Dermis microvascular lymphatic vessel endothelial cell (primary cell): ENCODE measurements around the gene ABL2. TPM values are rescaled to one million over a fixed set of nuclear protein-coding genes. Genes with fewer than 3 reads are reported as not detected.
A peak's percentile ranks its signal among the peaks of the same experiment; 100 is the strongest.
"Not testable (repeated sequence)": the region's sequence is repeated elsewhere in the genome, so short reads cannot be mapped to it uniquely, and the experiment has no call there.

Experiments used
- DNase-seq, 2 donors: peaks; one replicate each; pipeline versions ENCODE4 v3.0.0 to v3.0.0-alpha.2; 2010; ENCODE audit warnings: low read depth in 2 of 2
- total RNA-seq: library from RNA; depleted of rRNA; stranded (reverse); fragments of >200 nt; gene quantifications from 2 replicates; pipeline ENCODE4 v1.2.1, GENCODE V29; 2014

Gene ABL2
- total RNA-seq, 1 donor from 2014 or later: 67.4 TPM

GRCh38 chr1:179170468-179170770 lies 59.1 kb downstream of the ABL2 start:
- DNase-seq: not testable (repeated sequence)

DNA sequence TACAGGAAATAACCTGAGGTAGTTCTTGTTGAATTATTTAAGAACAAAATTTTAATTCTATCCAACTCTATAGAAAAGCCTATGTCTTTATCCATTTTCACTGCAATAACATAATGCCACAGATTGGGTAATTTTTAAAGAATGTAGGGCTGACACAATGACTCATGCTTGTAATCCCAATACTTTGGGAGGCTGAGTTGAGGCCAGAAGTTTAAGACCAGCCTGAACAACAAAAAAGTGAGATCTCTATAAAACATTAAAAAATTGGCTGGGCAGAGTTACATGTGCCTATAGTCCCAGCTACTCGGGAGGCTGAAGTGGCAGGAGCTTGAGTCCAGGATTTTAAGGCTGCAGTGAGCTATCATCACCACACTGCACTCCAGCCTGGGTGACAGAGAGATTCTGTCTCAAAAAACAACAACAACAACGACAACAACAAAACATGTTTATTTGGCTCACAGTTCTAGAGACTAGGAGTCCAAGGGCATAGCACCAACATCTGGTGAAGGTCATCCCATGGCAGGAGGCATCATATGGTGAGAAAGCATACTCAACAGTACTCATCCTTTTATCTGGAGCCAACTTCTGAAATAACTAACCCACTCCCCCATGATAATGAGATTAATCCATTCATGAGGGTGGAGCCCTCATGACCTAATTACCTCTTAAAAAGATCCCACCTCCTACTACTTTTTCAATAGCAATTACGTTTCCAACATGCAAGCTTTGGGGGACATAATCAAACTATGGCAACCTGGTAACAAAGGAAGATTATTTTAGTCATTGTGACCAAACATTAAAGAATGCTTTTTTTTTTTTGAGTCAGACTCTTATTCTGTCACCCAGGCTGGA lies 59.6 kb downstream of the ABL2 start:
- DNase-seq: no peak

DNA sequence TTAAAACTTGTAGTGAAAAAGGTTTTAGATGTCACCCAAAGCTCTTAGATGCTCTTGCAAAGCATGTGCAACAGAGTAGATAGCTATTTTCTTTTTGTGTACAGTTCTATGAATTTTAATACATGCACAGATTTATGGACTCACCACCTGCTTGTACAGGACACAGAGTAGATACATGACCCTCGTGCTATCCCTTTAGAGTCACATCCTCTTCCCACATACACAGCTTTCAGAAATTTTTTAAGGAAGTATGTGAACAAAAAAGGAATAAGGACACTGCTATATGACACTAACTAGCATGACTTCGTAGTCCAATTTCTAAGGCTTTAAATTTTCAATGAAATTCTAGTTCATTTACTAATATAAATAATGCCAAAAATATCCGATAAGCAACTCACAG lies 60.9 kb downstream of the ABL2 start:
- no peak for DNase-seq

- no peak for DNase-seq
These were observed 61.5 kb downstream of the ABL2 start for GRCh38 chr1:179167955-179168354.

- no peak for DNase-seq
These were observed 62.1 kb downstream of the ABL2 start for GRCh38 chr1:179167418-179167777.

- no peak for DNase-seq
These were observed 62.6 kb downstream of the ABL2 start for GRCh38 chr1:179166663-179167417.

- peak in 1 of 2 donors; percentile 30 for DNase-seq
These were observed 65.0 kb downstream of the ABL2 start for GRCh38 chr1:179164494-179164893.

DNA sequence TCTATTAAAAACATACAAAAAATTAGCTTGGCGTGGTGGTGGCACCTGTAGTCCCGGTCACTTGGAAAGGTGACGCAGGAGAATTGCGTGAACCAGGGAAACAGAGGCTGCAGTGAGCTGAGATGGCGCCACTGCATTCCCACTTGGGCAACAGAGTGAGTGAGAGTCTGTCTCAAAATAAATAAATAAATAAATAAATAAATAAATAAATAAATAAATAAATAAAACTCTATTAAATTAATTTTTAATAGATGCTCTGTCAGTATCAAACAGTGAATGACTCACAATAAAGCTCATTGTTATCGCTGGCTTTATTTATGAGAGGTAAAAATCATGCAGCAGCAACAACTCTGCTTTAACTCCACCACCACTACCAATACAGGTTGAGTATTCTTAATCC lies 72.8 kb downstream of the ABL2 start:
- DNase-seq: no peak

DNA sequence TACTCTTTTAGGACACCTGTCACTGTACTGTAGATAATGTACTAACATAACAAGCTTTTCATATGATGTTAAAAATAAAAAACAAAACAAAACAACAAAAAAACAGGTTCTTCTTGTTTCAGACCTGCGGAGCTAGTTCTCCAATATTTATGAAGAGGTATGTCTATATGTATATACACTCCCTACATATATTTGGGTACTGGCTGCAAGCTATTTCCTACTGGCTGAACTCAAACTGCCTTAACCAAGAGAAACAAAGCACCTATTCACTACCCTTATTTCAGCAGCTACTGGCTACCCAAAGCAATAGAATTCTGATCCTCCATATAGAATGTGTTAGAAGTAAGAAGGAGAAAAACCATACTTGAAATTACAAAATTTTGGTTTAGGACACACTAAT lies 73.5 kb downstream of the ABL2 start:
- no peak for DNase-seq

GRCh38 chr1:179155615-179156014 lies 73.9 kb downstream of the ABL2 start:
- DNase-seq: no peak

DNA sequence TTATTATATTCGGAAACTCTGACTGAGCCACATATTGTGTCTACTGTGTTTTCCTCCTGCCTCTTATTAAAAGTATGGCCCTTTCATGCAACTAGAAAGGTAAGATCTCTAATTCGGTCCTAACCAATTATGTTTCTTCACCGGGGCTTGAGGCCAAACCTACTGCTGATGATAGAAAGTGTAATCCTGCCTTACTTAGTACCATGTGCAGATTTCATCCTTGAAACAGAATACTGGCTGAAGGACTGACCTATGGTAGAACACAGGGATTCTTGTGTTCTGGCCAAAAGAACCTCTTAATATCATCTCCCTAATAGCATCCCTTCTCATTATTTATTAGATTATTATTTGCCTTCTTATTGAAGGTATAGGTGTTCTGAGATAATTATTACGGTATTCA lies 75.0 kb downstream of the ABL2 start:
- DNase-seq: no peak

- DNase-seq: peak in 1 of 2 donors; percentile 34
These were observed 76.3 kb downstream of the ABL2 start for GRCh38 chr1:179153217-179153616.

GRCh38 chr1:179151908-179152682 lies 77.4 kb downstream of the ABL2 start:
- no peak for DNase-seq

DNA sequence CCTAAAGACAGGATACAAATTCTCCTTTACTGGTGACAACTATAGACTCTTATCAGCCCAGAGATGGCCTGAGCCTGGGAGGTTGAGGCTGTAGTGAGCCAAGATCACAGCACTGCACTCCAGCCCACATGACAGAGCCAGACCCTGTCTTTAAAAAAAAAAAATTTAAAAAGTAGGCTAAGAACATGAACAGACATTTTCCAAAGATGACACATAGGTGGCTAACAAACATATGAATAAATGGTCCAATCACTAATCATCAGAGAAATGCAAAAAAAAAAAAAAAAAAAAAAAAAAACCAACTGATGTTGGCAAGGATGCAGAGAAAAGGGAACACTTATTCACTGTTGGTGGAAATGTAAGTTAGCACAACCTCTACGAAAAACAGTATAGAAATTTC lies 82.6 kb downstream of the ABL2 start:
- DNase-seq: no peak

- DNase-seq: peak in 1 of 2 donors; percentile 52
These were observed 83.0 kb downstream of the ABL2 start for GRCh38 chr1:179146476-179146875.

DNA sequence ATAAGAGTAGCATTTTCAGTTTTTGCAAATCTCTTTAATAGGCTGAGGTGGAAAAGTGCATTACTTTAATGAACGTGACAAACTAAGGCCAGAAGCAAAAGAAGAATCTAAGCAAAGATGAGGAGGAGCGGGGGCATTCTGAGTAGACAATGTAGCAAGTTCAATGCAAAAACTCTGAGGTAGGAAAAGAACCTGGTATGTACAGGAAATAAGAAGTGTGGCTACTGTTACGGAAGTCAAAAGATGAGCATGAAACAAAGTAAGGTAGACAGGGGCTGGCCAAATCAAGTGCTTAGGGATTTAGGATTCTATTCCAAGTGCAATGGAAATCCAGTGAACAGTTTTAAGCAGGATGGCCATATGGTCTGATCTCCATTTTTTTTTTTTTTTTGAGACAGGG lies 84.0 kb downstream of the ABL2 start:
- no peak for DNase-seq

DNA sequence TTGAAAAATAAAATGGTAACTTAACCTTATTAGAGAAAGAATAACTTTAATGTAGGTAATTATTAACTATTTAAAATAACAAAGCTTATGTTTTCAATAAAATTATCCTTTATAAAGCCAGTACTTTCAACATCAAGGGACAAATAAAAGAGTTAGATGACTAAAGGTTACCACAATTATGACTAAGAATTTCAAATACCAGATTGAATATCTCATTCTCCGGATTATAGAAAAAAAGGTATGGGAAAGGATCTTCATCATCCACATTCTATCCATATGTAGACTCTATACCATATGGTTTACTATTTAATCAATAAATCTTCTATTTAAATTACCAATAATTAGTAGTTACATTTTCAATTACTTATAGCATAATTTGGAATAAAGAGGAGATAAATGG lies 84.9 kb downstream of the ABL2 start:
- no peak for DNase-seq

GRCh38 chr1:179143322-179143721 lies 86.2 kb downstream of the ABL2 start:
- peak in 1 of 2 donors; percentile 63 for DNase-seq

DNA sequence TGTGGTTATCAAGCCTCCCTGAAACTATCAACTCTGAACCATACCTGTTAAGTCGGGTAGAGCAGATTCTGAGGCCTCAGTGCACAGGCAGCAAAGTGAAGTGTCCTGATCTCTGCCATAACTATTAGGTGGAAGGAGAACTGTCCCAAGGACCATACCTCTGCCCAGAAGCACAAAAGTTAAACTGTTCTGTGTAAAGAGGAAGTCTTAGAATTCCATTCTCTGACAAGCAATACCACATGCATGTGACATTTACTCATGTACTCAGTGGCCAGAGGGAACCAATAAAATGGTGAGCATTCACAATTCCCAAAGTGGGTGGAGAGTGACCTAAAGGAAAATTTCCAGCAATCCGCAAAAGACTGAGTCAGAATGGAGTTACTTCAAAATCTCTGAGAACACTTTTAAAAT lies 86.6 kb downstream of the ABL2 start:
- DNase-seq: peak; percentile 74 to 96

DNA sequence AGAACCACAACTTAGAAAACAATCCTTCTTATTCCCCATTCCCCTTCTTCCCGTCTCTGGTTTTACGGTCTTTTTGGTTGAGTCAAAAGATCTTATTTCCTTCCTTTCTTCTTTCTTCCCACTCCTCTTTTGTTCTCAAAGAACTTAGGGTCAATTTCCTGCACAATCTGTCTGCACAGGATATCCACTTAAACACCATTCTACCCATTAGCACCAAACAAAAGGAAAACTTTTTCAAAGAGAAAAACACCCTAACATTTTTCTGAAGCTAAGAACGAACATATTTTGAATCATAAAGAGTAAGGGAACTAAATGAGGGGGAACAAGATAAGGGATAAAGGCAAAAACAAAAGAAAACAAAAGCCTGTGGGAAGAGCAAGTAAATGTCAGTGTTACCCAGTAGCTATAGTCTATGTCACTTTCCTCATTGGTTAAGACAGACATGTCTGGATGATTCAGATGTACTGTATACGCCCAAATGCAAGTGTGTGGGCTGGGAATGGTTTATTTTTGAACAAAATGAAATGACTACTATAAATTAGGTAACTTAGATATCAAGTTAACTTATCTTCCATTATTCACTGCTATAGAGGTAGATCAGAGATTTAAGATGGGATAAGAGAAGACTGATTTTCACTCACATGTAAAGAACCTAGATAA lies 87.8 kb downstream of the ABL2 start:
- peak; percentile 58 to 82 for DNase-seq

DNA sequence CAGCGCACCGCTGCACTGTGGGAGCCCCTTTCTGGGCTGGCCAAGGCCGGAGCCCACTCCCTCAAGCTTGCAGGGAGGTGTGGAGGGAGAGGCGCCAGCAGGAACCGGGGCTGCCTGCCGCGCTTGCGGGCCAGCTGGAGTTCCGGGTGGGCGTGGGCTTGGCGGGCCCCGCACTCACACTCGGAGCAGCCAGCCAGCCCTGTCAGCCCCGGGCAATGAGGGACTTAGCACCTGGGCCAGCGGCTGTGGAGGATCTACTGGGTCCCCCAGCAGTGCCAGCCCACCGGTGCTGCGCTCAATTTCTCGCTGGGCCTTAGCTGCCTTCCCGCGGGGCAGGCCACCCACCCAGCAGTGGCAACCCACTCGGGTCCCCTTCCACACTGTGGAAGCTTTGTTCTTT lies 90.7 kb downstream of the ABL2 start:
- not testable (repeated sequence) for DNase-seq
